ACC112 (cell line): ENCODE results near the gene SF1.

Experiments used
- H2AFZ ChIP-seq: fragments of 200-600 bp; sonication (generic); one replicate; pipeline ENCODE4 v1.6.0; 2017; ENCODE audit warnings: antibody characterized with exemption, low read length; ENCODE audit not compliant: unreplicated experiment
- H3K27ac ChIP-seq: fragments of 200-600 bp; sonication (generic); 2 replicates; pipeline ENCODE4 v1.5.1; 2014; ENCODE audit warnings: low read depth, mild to moderate bottlenecking, antibody characterized with exemption, low read length, moderate library complexity
- H3K27me3 ChIP-seq: fragments of 200-600 bp; sonication (generic); 2 replicates; pipeline ENCODE4 v1.6.1; 2014; ENCODE audit warnings: mild to moderate bottlenecking, antibody characterized with exemption, low read length, moderate library complexity, mixed read lengths; ENCODE audit not compliant: insufficient read depth
- H3K36me3 ChIP-seq: fragments of 200-600 bp; sonication (generic); 2 replicates; pipeline ENCODE4 v1.6.1; 2016; ENCODE audit warnings: mild to moderate bottlenecking, antibody characterized with exemption, low read length, moderate library complexity, mixed read lengths; ENCODE audit not compliant: insufficient read depth
- H3K4me1 ChIP-seq: fragments of 200-600 bp; sonication (generic); one replicate; pipeline ENCODE4 v1.6.1; 2016; ENCODE audit warnings: low read length, mixed read lengths; ENCODE audit not compliant: insufficient read depth, unreplicated experiment, control insufficient read depth
- H3K4me3 ChIP-seq: fragments of 200-600 bp; sonication (generic); 2 replicates; pipeline ENCODE4 v1.5.1; 2014; ENCODE audit warnings: mild to moderate bottlenecking, low read depth, low read length
- H3K79me2 ChIP-seq: fragments of 200-600 bp; sonication (generic); one replicate; pipeline ENCODE4 v1.6.0; 2016; ENCODE audit warnings: low read length; ENCODE audit not compliant: control insufficient read depth, unreplicated experiment, insufficient read depth

Gene SF1

GRCh38 chr11:64800303-64801157, 22.2 kb upstream of the SF1 start:
- Histone ChIP-seq H2AFZ (no peak overlapping the region), H3K27ac (no peak overlapping the region), H3K36me3 (no peaks in the 10 kb centered on the region), H3K27me3 (no peaks in the 10 kb centered on the region), H3K79me2 (no peaks in the 10 kb centered on the region), H3K4me3 (no peak overlapping the region), H3K4me1 (peaks cover 24% of the 10 kb centered on the region)

- H3K27ac ChIP-seq: no peak overlapping the region
- H3K4me3 ChIP-seq: no peak overlapping the region
- H3K27me3 ChIP-seq: no peaks in the 10 kb centered on the region
- H3K36me3 ChIP-seq: no peaks in the 10 kb centered on the region
- no peak overlapping the region for H2AFZ ChIP-seq
- peaks cover 24% of the 10 kb centered on the region for H3K4me1 ChIP-seq
- H3K79me2 ChIP-seq: no peaks in the 10 kb centered on the region
These were observed 21.4 kb upstream of the SF1 start for GRCh38 chr11:64799623-64800302.

GRCh38 chr11:64799256-64799622, 20.9 kb upstream of the SF1 start:
- no peaks in the 10 kb centered on the region for H3K36me3 ChIP-seq
- H3K79me2 ChIP-seq: no peaks in the 10 kb centered on the region
- no peaks in the 10 kb centered on the region for H3K27me3 ChIP-seq
- H3K4me3 ChIP-seq: no peak overlapping the region
- no peak overlapping the region for H2AFZ ChIP-seq
- peaks cover 23% of the 10 kb centered on the region for H3K4me1 ChIP-seq
- no peak overlapping the region for H3K27ac ChIP-seq

GRCh38 chr11:64796757-64797541, 18.6 kb upstream of the SF1 start:
- Histone ChIP-seq H3K79me2 (no peaks in the 10 kb centered on the region), H3K27ac (no peak overlapping the region), H3K4me3 (no peak overlapping the region), H3K4me1 (peaks cover 13% of the 10 kb centered on the region), H3K27me3 (no peaks in the 10 kb centered on the region), H3K36me3 (no peaks in the 10 kb centered on the region), H2AFZ (no peak overlapping the region)

- no peak overlapping the region for H3K4me3 ChIP-seq
- H3K36me3 ChIP-seq: no peaks in the 10 kb centered on the region
- no peak overlapping the region for H3K27ac ChIP-seq
These were observed 17.9 kb upstream of the SF1 start for GRCh38 chr11:64796047-64796756.

GRCh38 chr11:64794526-64794925, 16.2 kb upstream of the SF1 start:
- Histone ChIP-seq H3K4me1 (peaks cover under 1% of the 10 kb centered on the region), H3K27me3 (no peaks in the 10 kb centered on the region), H3K36me3 (no peaks in the 10 kb centered on the region), H3K79me2 (no peaks in the 10 kb centered on the region), H3K4me3 (no peak overlapping the region), H3K27ac (no peak overlapping the region), H2AFZ (no peak overlapping the region)

More at GRCh38 chr11:64796047-64796756, 17.9 kb upstream of the SF1 start:
- Histone ChIP-seq H3K27me3 (no peaks in the 10 kb centered on the region), H3K79me2 (no peaks in the 10 kb centered on the region), H3K4me1 (peaks cover 9% of the 10 kb centered on the region), H2AFZ (no peak overlapping the region)

- Histone ChIP-seq H3K79me2 (no peaks in the 10 kb centered on the region), H3K27ac (no peak overlapping the region), H2AFZ (no peak overlapping the region), H3K36me3 (no peaks in the 10 kb centered on the region), H3K4me1 (no peaks in the 10 kb centered on the region), H3K4me3 (no peak overlapping the region), H3K27me3 (no peaks in the 10 kb centered on the region)
These were observed 15.2 kb upstream of the SF1 start for GRCh38 chr11:64793271-64794160.

- no peaks in the 10 kb centered on the region for H3K4me1 ChIP-seq
- no peaks in the 10 kb centered on the region for H3K79me2 ChIP-seq
- H3K27me3 ChIP-seq: no peaks in the 10 kb centered on the region
- H3K27ac ChIP-seq: no peak overlapping the region
- no peaks in the 10 kb centered on the region for H3K36me3 ChIP-seq
- H2AFZ ChIP-seq: no peak overlapping the region
- no peak overlapping the region for H3K4me3 ChIP-seq
These were observed 14.1 kb upstream of the SF1 start for GRCh38 chr11:64792482-64792881.

- no peak overlapping the region for H3K27ac ChIP-seq
These were observed 13.5 kb upstream of the SF1 start for GRCh38 chr11:64791781-64792291.

More at GRCh38 chr11:64791781-64792291, 13.5 kb upstream of the SF1 start:
- no peaks in the 10 kb centered on the region for H3K79me2 ChIP-seq
- no peak overlapping the region for H3K4me3 ChIP-seq
- no peaks in the 10 kb centered on the region for H3K27me3 ChIP-seq
- H2AFZ ChIP-seq: no peak overlapping the region
- no peaks in the 10 kb centered on the region for H3K36me3 ChIP-seq
- H3K4me1 ChIP-seq: no peaks in the 10 kb centered on the region
